Hepatocyte (in vitro differentiated cells): Measurements from ENCODE around the gene ZNF835. TPM values are rescaled to one million over a fixed set of nuclear protein-coding genes. Genes with fewer than 3 reads are reported as not detected.

Experiments used
- DNase-seq: peaks from one replicate; pipeline ENCODE4 v3.0.0-alpha.2; 2016; ENCODE audit warnings: low spot score
- H2AFZ ChIP-seq: fragments of 200-600 bp; sonication (generic); 2 replicates; pipeline ENCODE4 v1.6.0; 2016; ENCODE audit warnings: antibody characterized with exemption, mild to moderate bottlenecking
- H3K27ac ChIP-seq: fragments of 200-600 bp; sonication (generic); 2 replicates; pipeline ENCODE4 v1.5.1; 2016; ENCODE audit warnings: mild to moderate bottlenecking
- H3K27me3 ChIP-seq: fragments of 200-600 bp; sonication (generic); 2 replicates; pipeline ENCODE4 v1.6.1; 2016
- H3K36me3 ChIP-seq: fragments of 200-600 bp; sonication (generic); replicated peaks from 2 replicates; pipeline ENCODE4 v1.5.1; 2016; ENCODE audit warnings: low read depth; ENCODE audit not compliant: insufficient read depth
- H3K4me1 ChIP-seq: fragments of 200-600 bp; sonication (generic); 2 replicates; pipeline ENCODE4 v1.5.1; 2016; ENCODE audit warnings: mild to moderate bottlenecking, moderate library complexity; ENCODE audit not compliant: insufficient read depth
- H3K4me2 ChIP-seq: fragments of 200-600 bp; sonication (generic); 2 replicates; pipeline ENCODE4 v1.6.0; 2016
- H3K4me3 ChIP-seq: fragments of 200-600 bp; sonication (generic); 2 replicates; pipeline ENCODE4 v1.5.1; 2016; ENCODE audit warnings: mild to moderate bottlenecking
- H3K79me2 ChIP-seq: fragments of 200-600 bp; sonication (generic); 2 replicates; pipeline ENCODE4 v1.6.0; 2017; ENCODE audit warnings: mild to moderate bottlenecking
- H3K9me2 ChIP-seq: fragments of 200-600 bp; sonication (generic); replicated peaks from 2 replicates; pipeline ENCODE4 v1.6.0; 2017; ENCODE audit warnings: mild to moderate bottlenecking; ENCODE audit not compliant: insufficient read depth
- H3K9me3 ChIP-seq: fragments of 200-600 bp; sonication (generic); 2 replicates; pipeline ENCODE4 v1.5.1; 2016; ENCODE audit warnings: low read depth, mild to moderate bottlenecking
- H4K20me1 ChIP-seq: fragments of 200-600 bp; sonication (generic); 2 replicates; pipeline ENCODE4 v1.6.0; 2016; ENCODE audit warnings: mild to moderate bottlenecking; ENCODE audit not compliant: insufficient read depth, poor library complexity, severe bottlenecking
- EZH2 ChIP-seq: fragments of 200-600 bp; sonication (generic); IDR thresholded peaks from 2 replicates; pipeline ENCODE4 v1.6.1; 2016; ENCODE audit warnings: antibody characterized with exemption, mild to moderate bottlenecking, borderline replicate concordance
- EZH2phosphoT487 ChIP-seq: fragments of 200-600 bp; sonication (generic); IDR thresholded peaks from one replicate; pipeline ENCODE4 v1.6.1; 2018; ENCODE audit warnings: antibody characterized with exemption, mild to moderate bottlenecking, low read depth, moderate library complexity; ENCODE audit not compliant: unreplicated experiment, severe bottlenecking
- WGBS: methylation state at CpG from one replicate; pipeline ENCODE4 v1.1.6; 2016; ENCODE audit warnings: low lambda C conversion rate; ENCODE audit errors: missing lambda C conversion rate; 5-methylcytosine and 5-hydroxymethylcytosine counted together
- polyA plus RNA-seq: library from polyadenylated mRNA; unstranded; fragments of >200 nt; fragmentation: Nextera tagmentation; extraction: Ambion mirVana; gene quantifications from 2 replicates; pipeline ENCODE4 v1.2.1, GENCODE V29; 2016
- total RNA-seq: library from RNA; depleted of rRNA; stranded (reverse); fragments of >200 nt; gene quantifications from 2 replicates; pipeline ENCODE4 v1.2.3, GENCODE V29; 2014
- TF ChIP-seq, protein P1 (sequence below): fragments of 200-600 bp; sonication (generic); IDR thresholded peaks from 2 replicates; pipeline ENCODE4 v1.5.1; 2016; ENCODE audit warnings: antibody characterized with exemption, mild to moderate bottlenecking; ENCODE audit not compliant: poor library complexity

Gene ZNF835
- total and polyA plus RNA-seq, 2 experiments from 2014 or later, result not detected

DNA sequence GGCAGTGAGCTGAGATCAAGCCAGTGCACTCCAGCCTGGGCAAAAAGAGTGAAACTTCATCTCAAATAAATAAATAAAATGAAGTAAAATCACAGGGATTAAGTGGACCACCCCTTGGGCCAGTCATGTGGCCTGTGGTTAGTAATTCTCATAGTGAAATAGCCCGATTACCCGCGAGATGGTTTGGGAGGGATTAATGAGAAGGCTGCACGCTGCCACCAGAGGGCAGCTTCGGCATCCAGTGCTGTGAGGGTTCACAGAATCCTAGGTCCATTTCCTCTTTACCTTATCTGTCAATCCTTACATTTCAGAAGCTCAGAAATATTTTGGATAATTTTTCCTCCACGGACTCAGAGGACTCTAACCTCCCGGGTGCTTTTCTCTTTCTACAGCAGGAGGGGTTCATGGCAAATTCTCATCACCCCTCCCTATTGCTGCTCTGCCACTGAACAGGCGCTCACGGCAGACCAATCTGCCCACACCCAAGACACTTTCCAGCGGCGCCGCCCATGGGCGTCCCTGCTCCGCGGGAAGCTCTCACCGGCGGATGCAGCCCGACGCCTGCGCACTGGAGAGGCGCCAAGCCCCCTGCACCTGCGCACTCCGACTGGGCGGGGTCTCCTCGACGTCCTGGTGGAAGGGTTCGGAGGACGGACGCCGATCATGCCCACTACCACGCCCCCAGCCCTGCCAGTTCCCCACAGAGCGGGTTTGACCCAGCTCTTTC is 11.0 kb downstream of the ZNF835 start:
- TF ChIP-seq EZH2, result no peak
- TF ChIP-seq EZH2phosphoT487, result no peak
- TF ChIP-seq, protein P1, sequence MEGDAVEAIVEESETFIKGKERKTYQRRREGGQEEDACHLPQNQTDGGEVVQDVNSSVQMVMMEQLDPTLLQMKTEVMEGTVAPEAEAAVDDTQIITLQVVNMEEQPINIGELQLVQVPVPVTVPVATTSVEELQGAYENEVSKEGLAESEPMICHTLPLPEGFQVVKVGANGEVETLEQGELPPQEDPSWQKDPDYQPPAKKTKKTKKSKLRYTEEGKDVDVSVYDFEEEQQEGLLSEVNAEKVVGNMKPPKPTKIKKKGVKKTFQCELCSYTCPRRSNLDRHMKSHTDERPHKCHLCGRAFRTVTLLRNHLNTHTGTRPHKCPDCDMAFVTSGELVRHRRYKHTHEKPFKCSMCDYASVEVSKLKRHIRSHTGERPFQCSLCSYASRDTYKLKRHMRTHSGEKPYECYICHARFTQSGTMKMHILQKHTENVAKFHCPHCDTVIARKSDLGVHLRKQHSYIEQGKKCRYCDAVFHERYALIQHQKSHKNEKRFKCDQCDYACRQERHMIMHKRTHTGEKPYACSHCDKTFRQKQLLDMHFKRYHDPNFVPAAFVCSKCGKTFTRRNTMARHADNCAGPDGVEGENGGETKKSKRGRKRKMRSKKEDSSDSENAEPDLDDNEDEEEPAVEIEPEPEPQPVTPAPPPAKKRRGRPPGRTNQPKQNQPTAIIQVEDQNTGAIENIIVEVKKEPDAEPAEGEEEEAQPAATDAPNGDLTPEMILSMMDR, result no peak
- Histone ChIP-seq H3K79me2 (no peaks in the 10 kb centered on the region), H3K9me3 (peaks cover 3% of the 10 kb centered on the region), H3K27ac (no peak overlapping the region), H3K4me2 (no peak overlapping the region), H3K4me1 (no peaks in the 10 kb centered on the region), H3K4me3 (no peak overlapping the region), H2AFZ (no peak overlapping the region), H3K36me3 (no peaks in the 10 kb centered on the region), H3K9me2 (no peaks in the 10 kb centered on the region), H4K20me1 (no peaks in the 10 kb centered on the region), H3K27me3 (no peaks in the 10 kb centered on the region)
- WGBS, result 94% methylated on average over 30 of the region's 32 CpGs
- DNase-seq, result no peak

DNA sequence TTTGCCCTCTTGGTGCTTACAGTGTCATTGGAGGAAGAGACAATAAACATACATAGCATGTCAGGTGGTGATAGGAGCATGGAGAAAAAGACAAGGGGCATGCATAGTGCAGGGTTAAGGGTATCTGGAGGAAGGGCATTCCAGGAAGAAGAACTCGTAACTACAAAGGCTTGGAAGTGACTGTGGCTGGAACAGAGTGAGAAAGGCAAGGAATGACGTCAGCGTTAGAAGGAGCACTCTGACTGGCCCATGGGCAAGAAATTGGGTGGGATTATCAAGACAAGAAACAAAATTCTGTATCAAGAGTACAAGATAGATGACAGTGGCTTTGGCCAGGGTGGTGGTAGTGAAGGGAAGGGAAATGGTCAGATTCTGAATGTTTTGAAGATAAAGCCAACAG is 17.4 kb downstream of the ZNF835 start:
- DNase-seq, result no peak
- H3K27me3 ChIP-seq, result no peaks in the 10 kb centered on the region
- no peak overlapping the region for H3K4me3 ChIP-seq
- no peak overlapping the region for H2AFZ ChIP-seq
- no peaks in the 10 kb centered on the region for H3K79me2 ChIP-seq
- WGBS, result 76% methylated on average over 3 of the region's 3 CpGs
- no peaks in the 10 kb centered on the region for H3K4me1 ChIP-seq
- no peaks in the 10 kb centered on the region for H4K20me1 ChIP-seq
- no peaks in the 10 kb centered on the region for H3K9me2 ChIP-seq
- H3K9me3 ChIP-seq, result no peaks in the 10 kb centered on the region
- H3K27ac ChIP-seq, result no peak overlapping the region
- H3K36me3 ChIP-seq, result no peaks in the 10 kb centered on the region
- no peak overlapping the region for H3K4me2 ChIP-seq
- no peak for TF ChIP-seq EZH2
- no peak for TF ChIP-seq EZH2phosphoT487
- TF ChIP-seq, protein P1, result no peak

DNA sequence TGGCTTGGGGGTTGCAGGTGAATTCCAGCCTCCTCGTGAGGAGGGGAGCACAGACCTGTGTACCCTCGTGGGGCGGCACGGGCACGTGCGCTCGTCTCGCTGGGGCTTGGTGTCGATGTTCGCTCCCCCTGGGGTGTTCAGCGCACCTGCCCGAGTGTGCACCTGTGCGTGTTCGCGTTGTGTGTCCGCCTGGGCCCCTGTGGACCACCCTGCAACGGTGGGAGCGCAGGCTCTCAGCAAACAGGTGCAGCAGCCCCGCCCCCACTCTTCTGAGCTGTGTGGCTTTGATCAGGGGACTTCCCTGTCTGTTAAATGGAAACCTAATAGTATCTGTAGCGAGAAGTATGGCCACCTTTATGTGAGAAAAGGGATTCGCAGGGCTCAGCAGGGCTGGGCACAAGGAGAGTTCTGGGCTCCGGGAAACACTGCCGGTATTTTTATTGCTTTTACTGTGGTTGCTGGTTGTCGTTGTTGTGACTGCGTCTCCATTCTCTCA is 28.0 kb downstream of the ZNF835 start:
- 90% methylated on average over 22 of the region's 25 CpGs for WGBS
- TF ChIP-seq, protein P1, result no peak
- TF ChIP-seq EZH2phosphoT487 (no peak), EZH2 (no peak)
- H3K9me3 ChIP-seq, result no peaks in the 10 kb centered on the region

More for the DNA sequence above, 28.0 kb downstream of the ZNF835 start:
- no peak for DNase-seq
- Histone ChIP-seq H3K36me3 (no peaks in the 10 kb centered on the region), H3K4me3 (no peak overlapping the region), H2AFZ (no peak overlapping the region), H3K79me2 (no peaks in the 10 kb centered on the region), H3K4me2 (no peak overlapping the region), H3K9me2 (no peaks in the 10 kb centered on the region), H3K27me3 (no peaks in the 10 kb centered on the region), H4K20me1 (no peaks in the 10 kb centered on the region), H3K27ac (no peak overlapping the region), H3K4me1 (no peaks in the 10 kb centered on the region)
